Cardiac muscle cell (in vitro differentiated cells and primary cell): ENCODE results near the gene SLC35F3. TPM values are rescaled to one million over a fixed set of nuclear protein-coding genes. Genes with fewer than 3 reads are reported as not detected.
"Not testable (repeated sequence)": the region's sequence is repeated elsewhere in the genome, so short reads cannot be mapped to it uniquely, and the experiment has no call there.

Source experiments
- DNase-seq, 2 donors: peaks; one replicate each; pipeline versions ENCODE4 v3.0.0 to v3.0.0-alpha.2; 2010 to 2017; ENCODE audit warnings: low read depth in 1 of 2, low spot score in 1 of 2
- H3K27ac ChIP-seq: fragments of 200-600 bp; sonication (generic); 2 replicates; pipeline ENCODE4 v1.5.1; 2016
- H3K27me3 ChIP-seq: fragments of 200-600 bp; sonication (generic); 2 replicates; pipeline ENCODE4 v1.6.0; 2016; ENCODE audit warnings: control low read depth
- H3K36me3 ChIP-seq: fragments of 200-600 bp; sonication (generic); 2 replicates; pipeline ENCODE4 v1.5.1; 2016; ENCODE audit warnings: control low read depth
- H3K4me1 ChIP-seq: fragments of 200-600 bp; sonication (generic); 2 replicates; pipeline ENCODE4 v1.8.1; 2017; ENCODE audit warnings: low read depth, mild to moderate bottlenecking, mixed run types
- H3K4me3 ChIP-seq: fragments of 200-600 bp; sonication (generic); 2 replicates; pipeline ENCODE4 v1.5.1; 2016; ENCODE audit warnings: mild to moderate bottlenecking
- H3K9me3 ChIP-seq: fragments of 200-600 bp; sonication (generic); 2 replicates; pipeline ENCODE4 v1.5.1; 2017; ENCODE audit warnings: low read depth, mild to moderate bottlenecking, control low read depth
- CTCF ChIP-seq: IDR thresholded peaks from 2 replicates; pipeline ENCODE4 v1.5.1; 2012; ENCODE audit warnings: low read depth, mild to moderate bottlenecking, low read length
- polyA plus RNA-seq: library from polyadenylated mRNA; unstranded; fragments of >200 nt; fragmentation: Nextera tagmentation; extraction: Ambion mirVana; gene quantifications from 2 replicates; pipeline ENCODE4 v1.2.1, GENCODE V29; 2016
- total RNA-seq: library from RNA; depleted of rRNA; stranded (reverse); fragments of >200 nt; gene quantifications from 2 replicates; pipeline ENCODE4 v1.2.3, GENCODE V29; 2016

SLC35F3 gene
- total and polyA plus RNA-seq, 2 experiments from 2014 or later: 0.98 to 2.0 TPM

- Histone ChIP-seq H3K27me3 (peaks cover 5% of the 10 kb centered on the region), H3K27ac (no peak overlapping the region), H3K9me3 (no peaks in the 10 kb centered on the region), H3K4me3 (no peak overlapping the region), H3K36me3 (no peaks in the 10 kb centered on the region), H3K4me1 (no peaks in the 10 kb centered on the region)
- TF ChIP-seq CTCF: no peak
- no peak for DNase-seq
Measured at GRCh38 chr1:234119431-234119830, 215.0 kb downstream of the SLC35F3 start.

DNA sequence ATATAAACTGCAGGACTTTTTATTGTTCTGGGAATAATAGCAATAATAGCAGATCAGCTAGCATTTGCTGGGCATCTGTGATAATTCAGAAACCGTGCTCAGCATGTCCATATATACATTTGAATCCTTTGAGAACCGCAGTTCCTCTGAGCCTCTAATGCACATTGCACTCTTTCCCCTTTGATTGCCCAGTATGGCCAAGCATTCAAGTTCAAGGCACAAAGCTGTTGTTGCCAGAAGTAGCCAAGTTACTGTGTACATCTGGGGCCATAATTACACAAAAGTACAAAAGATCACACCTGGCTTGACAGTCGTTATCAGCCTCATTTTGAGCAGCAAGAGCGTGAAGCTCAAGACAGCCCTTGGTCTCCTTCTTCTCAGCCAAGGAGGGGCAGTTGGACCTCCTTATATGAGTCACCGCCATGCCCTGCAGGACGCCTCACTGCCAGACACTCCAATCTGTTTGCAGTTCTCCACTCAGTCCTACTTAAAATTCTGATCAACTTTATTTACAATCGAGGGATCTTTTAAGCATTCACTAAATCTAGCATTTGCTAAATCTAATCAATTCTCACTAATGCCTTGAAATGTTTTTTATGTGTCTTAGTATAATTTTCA, 216.0 kb downstream of the SLC35F3 start:
- no peaks in the 10 kb centered on the region for H3K9me3 ChIP-seq
- H3K27me3 ChIP-seq: peaks cover 8% of the 10 kb centered on the region
- no peaks in the 10 kb centered on the region for H3K4me1 ChIP-seq
- no peaks in the 10 kb centered on the region for H3K36me3 ChIP-seq
- TF ChIP-seq CTCF: no peak
- no peak for DNase-seq
- H3K27ac ChIP-seq: no peak overlapping the region
- H3K4me3 ChIP-seq: no peak overlapping the region

DNA sequence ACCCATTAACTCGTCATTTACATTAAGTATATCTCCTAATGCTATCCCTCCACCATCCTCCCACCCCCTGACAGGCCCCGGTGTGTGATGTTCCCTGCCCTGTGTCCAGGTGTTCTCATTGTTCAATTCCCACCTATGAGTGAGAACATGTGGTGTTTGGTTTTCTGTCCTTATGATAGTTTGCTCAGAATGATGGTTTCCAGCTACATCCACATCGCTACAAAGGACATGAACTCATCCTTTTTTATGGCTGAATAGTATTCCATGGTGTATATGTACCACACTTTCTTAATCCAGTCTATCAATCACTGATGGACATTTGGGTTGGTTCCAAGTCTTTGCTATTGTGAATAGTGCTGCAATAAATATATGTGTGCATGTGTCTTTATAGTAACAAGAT, 217.2 kb downstream of the SLC35F3 start:
- H3K36me3 ChIP-seq, H3K27ac ChIP-seq, H3K9me3 ChIP-seq, H3K27me3 ChIP-seq, DNase-seq, H3K4me1 ChIP-seq, H3K4me3 ChIP-seq: not testable (repeated sequence)

DNA sequence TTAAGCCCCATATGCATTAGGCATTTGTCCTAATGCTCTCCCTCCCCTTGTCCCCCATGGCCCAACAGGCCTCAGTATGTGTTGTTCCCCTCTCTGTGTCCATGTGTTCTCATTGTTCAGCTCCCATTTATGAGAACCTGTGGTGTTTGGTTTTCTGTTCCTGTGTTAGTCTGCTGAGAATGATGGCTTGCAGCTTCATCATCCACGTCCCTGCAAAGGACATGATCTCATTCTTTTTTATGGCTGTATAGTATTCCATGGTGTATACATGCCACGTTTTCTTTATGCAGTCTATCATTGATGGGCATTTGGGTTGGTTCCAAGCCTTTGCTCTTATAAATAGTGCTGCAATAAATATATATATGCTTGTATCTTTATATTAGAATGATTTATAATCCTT, 218.1 kb downstream of the SLC35F3 start:
- not testable (repeated sequence) for H3K36me3 ChIP-seq, H3K4me3 ChIP-seq, DNase-seq, H3K4me1 ChIP-seq, H3K9me3 ChIP-seq, H3K27ac ChIP-seq
- H3K27me3 ChIP-seq: peaks cover 13% of the 10 kb centered on the region

- H3K9me3 ChIP-seq: no peaks in the 10 kb centered on the region
- no peaks in the 10 kb centered on the region for H3K4me1 ChIP-seq
- TF ChIP-seq CTCF: no peak
- no peak overlapping the region for H3K4me3 ChIP-seq
- peak in 1 of 2 donors; percentile 72 for DNase-seq
- H3K27me3 ChIP-seq: peaks cover 15% of the 10 kb centered on the region
- H3K27ac ChIP-seq: no peak overlapping the region
- H3K36me3 ChIP-seq: no peaks in the 10 kb centered on the region
Measured at GRCh38 chr1:234123867-234124266, 219.4 kb downstream of the SLC35F3 start.

DNA sequence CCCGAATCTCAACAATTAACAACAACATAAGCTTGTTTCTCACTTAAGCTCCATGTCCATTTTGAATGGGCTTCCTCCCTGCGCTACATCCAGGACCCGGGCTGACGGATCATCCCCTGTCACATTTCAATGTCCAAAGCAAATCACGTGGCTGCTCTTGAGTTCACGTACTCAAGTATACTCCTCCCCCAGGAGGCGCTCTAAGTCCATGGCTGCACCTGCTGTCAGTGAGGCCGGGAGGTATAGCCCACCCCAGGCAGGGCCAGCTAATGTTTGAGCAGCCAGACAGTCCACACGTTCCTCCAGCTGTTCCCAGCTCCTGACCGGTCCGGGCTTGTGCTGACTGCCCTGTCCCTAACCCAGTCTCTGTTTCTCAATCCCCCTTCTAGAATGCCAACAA, 220.8 kb downstream of the SLC35F3 start:
- H3K9me3 ChIP-seq: no peaks in the 10 kb centered on the region
- peaks cover 20% of the 10 kb centered on the region for H3K27me3 ChIP-seq
- no peaks in the 10 kb centered on the region for H3K4me1 ChIP-seq
- no peaks in the 10 kb centered on the region for H3K36me3 ChIP-seq
- no peak overlapping the region for H3K27ac ChIP-seq
- no peak overlapping the region for H3K4me3 ChIP-seq
- peak in 1 of 2 donors; percentile 79 for DNase-seq
- peak; percentile 3 for TF ChIP-seq CTCF

- Histone ChIP-seq H3K4me3 (no peak overlapping the region), H3K36me3 (no peaks in the 10 kb centered on the region), H3K9me3 (no peaks in the 10 kb centered on the region), H3K27ac (no peak overlapping the region), H3K27me3 (peaks cover 20% of the 10 kb centered on the region), H3K4me1 (no peaks in the 10 kb centered on the region)
- TF ChIP-seq CTCF: no peak
- DNase-seq: no peak
Measured at GRCh38 chr1:234125714-234126113, 221.2 kb downstream of the SLC35F3 start.
